ENCODE measurements around the gene PCDHB6.

- TF ChIP-seq POLR2A (IDR thresholded peaks at IDR 0.05) (no peak), CTCF (IDR thresholded peaks at IDR 0.05) (no peak)
These were observed 14.1 kb upstream of the PCDHB6 start for GRCh38 chr5:141135718-141136266.
